Measurements from ENCODE around the gene GRIK4.

GRIK4 gene

GRCh38 chr11:120509346-120510053, 2.0 kb upstream of the GRIK4 start:
- no peak for DNase-seq (ENCODE audit: low spot score)

- DNase-seq (ENCODE audit: low spot score), result no peak
These were observed 987 bp upstream of the GRIK4 start for GRCh38 chr11:120510406-120511115.

DNA sequence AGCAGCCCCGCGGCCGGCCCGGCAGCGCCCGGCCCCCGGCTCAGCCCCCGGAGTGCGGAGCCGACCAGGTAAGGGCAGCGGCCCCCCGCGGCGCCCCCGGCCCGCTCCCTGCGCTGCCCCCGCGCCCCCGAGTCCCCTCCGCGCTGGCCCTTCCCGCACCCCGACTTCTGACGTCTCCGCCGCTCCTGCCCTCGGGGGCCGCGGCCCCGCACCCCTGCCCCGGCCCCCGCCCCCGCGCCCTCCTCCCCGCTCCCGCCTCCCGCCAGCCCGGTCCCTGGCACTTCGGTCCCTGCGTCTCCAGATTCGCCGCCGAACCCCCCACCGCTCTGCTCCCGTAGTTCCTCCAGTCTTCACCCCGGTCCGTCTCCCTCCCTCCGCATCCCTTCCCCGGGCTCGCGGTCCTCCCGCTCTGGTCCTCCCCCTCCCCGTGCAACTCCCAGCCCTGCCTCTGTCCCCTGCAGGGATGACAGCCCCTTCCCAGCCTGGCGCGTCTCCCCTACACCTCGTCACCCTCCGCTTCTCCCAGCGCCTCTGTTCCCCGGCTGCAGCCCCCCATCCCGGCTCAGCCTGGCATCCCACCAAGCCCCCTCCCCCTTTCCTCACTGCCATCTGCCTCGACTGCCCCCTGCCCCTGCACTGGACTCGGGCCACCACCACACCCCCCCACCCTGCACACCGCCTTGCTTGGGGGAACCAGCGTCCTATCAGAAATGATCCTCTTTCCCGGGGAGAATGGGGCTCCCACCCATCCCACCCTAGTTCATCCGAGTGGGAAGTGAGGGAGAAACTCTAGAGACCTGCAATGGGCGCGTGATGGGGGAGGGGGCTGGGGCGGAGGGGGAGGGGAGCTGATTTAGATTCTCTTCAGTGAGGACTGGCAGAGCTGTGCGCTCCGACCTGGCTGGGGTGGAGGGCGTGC, 531 bp downstream of the GRIK4 start:
- no peak for DNase-seq (ENCODE audit: low spot score)

GRCh38 chr11:120512739-120513435, 1.3 kb downstream of the GRIK4 start:
- no peak for DNase-seq (ENCODE audit: low spot score)

GRCh38 chr11:120513436-120514315, 2.1 kb downstream of the GRIK4 start:
- no peak for DNase-seq (ENCODE audit: low spot score)

- DNase-seq (ENCODE audit: low spot score), result no peak
These were observed 3.1 kb downstream of the GRIK4 start for GRCh38 chr11:120514541-120515121.

DNA sequence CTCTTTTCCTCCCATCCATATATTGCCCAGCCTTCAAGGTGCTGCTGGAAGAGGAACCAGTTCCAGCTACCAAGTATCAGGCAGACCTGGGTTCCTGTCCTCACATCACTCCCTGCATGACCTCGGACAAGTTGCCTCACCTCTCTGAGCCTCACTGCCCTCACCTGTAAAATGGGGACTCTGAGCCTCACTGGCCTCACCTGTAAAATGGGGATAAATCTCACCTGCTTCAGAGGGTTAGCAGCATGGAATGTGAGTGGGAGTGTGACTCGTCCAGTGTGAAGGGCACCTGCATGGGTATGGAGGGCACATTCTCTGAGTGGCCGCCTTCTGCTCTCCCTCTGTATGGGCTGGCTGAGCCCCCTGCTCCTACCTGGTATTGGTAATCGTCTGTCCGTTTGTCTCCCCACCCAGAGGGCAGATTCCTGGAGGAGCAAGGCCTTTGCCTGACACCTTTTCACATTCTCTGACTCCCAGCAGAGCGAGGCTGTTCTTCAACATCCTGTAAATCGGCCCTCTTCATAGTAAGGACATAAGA, 3.7 kb downstream of the GRIK4 start:
- no peak for DNase-seq (ENCODE audit: low spot score)

DNA sequence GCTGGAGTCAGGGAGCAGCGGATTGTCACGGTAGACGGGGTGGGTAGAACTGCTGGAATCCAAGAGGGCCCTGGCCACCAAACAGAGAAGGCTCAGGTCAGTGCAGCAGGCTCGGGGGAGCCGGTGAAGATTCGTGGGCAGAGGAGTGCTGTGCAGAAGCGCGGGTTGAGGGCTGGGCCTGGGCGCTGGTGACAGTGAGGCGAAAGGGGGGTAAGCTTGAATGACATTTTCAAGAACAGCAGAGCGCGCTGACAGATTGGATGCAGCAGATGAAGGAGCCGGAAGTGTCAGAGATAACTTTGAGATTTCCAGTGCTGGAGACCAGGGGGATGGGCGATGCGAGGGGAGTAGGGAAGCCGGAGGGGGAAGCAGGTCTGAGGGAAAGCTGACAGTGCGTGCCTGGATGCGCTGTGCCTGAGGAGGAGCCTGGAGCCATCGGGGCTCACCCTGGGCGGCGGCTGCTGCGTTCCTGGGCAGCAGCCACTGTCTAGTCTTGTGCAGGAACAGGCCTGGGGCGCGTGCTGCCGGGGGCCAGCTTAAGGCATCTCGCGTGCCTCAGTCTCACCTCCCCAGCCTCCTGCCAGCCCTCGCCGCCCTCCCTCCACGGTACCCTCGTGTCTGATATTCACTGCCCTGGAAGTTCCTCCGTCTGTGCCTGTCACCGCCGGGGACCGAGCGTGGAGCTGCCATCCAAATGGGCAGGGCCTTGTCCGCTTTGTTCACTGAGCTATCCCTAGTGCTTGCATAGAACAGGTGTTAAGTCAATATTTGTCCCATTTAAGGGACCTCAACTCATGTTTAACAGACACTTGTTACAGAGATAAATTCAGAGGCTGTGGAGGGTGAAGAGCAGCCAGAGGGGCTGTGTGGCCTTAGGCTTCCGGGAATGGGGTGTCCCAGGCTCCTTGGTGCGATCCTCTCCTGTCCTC, 5.2 kb downstream of the GRIK4 start:
- no peak for DNase-seq (ENCODE audit: low spot score)

GRCh38 chr11:120517390-120517761, 5.8 kb downstream of the GRIK4 start:
- no peak for DNase-seq (ENCODE audit: low spot score)

DNA sequence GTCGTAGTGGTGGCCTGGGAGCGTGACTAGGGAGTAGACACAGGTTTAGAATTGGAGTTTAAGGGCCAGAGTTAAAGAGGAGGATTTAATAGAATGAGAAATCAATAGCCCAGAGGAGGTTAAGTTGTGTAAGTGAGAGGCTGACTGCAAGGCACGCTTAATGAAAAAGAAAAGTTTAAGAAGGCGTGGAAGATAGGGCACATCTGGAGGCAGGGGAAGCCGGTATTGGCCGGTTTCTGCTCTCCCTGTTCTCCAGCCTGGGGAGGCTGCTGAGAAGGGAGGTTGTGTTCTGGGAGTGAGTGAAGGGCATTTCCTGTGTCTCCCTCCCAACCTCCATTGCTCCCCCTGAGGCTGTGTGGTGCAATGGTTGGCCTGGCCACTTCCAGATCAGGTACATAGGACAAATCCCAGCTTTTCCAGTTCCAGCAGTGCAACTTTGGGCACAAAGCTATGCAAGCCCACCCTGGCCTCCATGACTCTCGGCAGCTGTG, 6.3 kb downstream of the GRIK4 start:
- DNase-seq (ENCODE audit: low spot score), result no peak

- no peak for DNase-seq (ENCODE audit: low spot score)
These were observed 6.8 kb downstream of the GRIK4 start for GRCh38 chr11:120518356-120518755.

DNA sequence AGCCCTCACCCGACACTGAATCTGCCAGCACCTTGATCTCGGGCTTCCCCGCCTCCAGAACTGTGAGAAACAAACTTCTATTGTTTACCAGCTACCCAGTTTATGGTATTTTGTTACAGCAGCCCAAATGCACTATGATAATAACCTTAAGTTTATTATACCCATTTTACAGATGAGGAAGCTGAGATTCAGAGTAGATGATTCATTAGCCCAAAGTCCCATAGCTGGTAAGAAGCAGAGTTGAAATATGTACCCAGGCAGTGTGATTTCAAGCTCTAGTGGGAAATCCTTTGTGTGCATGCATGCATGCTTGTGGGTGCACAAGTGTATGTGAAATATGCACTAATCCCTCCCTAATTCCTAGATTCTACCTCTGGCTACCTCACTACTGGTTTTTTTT, 7.9 kb downstream of the GRIK4 start:
- no peak for DNase-seq (ENCODE audit: low spot score)

DNA sequence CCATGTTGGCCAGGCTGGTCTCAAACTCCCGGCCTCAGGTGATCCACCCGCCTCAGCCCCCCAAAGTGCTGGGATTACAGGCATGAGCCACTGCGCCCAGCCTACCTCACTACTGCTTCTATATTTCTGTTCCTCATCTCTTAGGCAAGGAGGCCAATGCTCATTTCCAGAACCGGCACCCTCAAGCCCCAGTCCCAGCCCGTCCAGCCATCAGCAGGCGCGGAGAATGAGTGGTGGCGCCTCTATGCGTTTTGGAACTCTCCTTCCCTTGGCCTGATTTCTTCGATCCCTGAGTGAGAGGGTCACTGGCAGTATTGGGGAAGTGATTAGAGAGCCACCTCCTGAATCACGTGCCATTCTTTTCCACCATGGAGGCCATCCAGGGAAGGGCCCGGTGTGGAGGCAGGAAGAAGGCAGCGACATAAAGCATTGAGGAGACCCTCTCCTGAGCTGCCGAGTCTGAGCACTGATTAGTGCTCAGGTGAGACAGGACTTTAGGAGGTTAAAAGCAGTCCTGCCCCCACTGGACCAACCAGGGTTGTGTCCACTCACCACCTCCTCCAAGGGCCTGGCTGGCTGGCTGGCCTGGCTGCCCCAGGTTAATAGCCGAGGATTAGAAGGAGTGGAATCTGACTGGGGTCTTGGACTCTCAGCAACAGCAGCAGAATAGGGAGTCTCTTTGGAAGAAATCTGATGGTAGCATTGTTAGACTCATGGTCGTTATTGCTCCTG, 8.7 kb downstream of the GRIK4 start:
- DNase-seq (ENCODE audit: low spot score), result no peak

DNA sequence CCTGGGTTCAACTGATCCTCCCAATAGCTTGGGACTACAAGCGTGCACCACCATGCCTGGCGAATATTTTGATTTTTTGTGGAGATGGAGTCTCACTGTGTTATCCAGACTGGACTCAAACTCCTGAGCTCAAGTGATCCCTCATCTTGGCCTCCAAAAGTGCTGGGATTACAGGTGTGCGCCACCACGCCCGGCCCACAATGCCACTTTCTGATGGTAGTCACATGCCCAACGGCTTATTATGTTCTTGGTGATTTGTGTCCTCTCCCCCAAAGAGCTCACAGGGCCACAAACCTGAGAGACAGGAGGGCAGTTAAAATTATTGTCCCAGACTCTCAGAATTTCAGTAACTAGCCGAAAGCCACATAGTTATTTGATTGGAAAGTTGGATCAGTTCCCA, 9.6 kb downstream of the GRIK4 start:
- DNase-seq (ENCODE audit: low spot score), result no peak

- no peak for DNase-seq (ENCODE audit: low spot score)
These were observed 10.5 kb downstream of the GRIK4 start for GRCh38 chr11:120522021-120522420.

DNA sequence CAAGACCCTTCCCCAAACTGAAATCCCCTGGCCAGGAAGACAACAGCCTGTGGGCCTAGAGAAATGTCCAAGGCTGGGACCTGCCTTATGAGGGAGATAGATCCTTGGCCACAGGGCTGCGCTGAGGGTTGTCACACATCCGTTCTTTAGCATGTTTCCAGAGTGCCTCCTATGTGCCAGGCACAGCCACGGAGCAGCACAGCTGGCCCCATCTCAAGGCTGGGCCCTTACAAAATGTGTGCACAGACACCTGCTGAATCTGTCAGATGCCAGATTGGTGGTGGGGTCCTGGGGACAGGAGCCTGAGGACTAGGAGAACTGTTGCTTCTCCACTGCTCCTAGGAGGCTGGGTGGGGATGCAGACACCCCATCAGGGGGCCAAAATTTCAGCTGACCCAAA, 11.2 kb downstream of the GRIK4 start:
- no peak for DNase-seq (ENCODE audit: low spot score)

GRCh38 chr11:120523196-120523595, 11.6 kb downstream of the GRIK4 start:
- no peak for DNase-seq (ENCODE audit: low spot score)

DNA sequence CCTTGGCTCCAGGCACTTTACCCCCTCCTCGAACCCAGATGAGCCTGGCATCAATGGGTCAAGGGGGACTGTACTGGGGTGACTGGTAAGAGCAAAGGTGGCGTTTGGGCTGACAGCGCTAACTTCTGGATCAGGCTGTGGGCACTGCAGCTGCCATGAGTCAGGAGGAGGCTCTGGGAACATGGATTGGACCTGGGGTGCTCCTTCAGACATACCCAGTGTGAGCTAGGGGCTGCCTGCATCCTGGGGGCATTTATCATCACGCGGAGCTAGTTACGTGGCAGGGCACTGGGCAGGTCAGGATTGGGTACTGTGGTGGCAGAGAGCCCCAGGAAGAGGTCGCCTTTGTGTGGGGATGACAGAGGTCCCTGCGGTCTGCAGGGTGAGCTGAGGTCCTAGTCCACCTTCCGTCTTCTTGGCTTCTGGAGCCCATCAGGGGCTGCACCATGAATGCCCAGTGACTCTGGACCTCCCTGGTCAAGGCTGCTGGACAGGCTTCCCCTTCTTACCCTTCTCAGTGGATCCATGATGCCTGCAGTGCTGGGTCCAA, 13.1 kb downstream of the GRIK4 start:
- no peak for DNase-seq (ENCODE audit: low spot score)
